Colonic mucosa (tissue), 4 donors: ENCODE measurements around the gene HELZ. TPM values are rescaled to one million over a fixed set of nuclear protein-coding genes. Genes with fewer than 3 reads are reported as not detected.
"Not testable (repeated sequence)": the region's sequence is repeated elsewhere in the genome, so short reads cannot be mapped to it uniquely, and the experiment has no call there.

ENCODE experiments used
- DNase-seq: peaks from one replicate; pipeline ENCODE4 v3.0.0-alpha.2; 2020
- H3K27ac ChIP-seq: fragments of 200-600 bp; one replicate; pipeline ENCODE4 v1.8.0; 2021
- H3K27me3 ChIP-seq: fragments of 200-600 bp; one replicate; pipeline ENCODE4 v1.8.0; 2021
- H3K36me3 ChIP-seq: fragments of 200-600 bp; one replicate; pipeline ENCODE4 v1.8.0; 2021
- H3K4me1 ChIP-seq: fragments of 200-600 bp; one replicate; pipeline ENCODE4 v1.8.0; 2021; ENCODE audit warnings: mild to moderate bottlenecking
- H3K4me3 ChIP-seq: fragments of 200-600 bp; one replicate; pipeline ENCODE4 v1.8.0; 2021
- H3K9ac ChIP-seq, 2 donors: one replicate each; pipeline ENCODE4 v1.7.0; 2013; ENCODE audit warnings: control low read depth in 2 of 2, low read depth in 2 of 2, low read length in 2 of 2
- H3K9me3 ChIP-seq: fragments of 200-600 bp; one replicate; pipeline ENCODE4 v1.8.0; 2021
- CTCF ChIP-seq: fragments of 200-600 bp; IDR thresholded peaks from one replicate; pipeline ENCODE4 v1.8.0; 2022; ENCODE audit warnings: antibody characterized with exemption, mild to moderate bottlenecking
- intact Hi-C: fragments of 100-400 bp; cut with DNase I; formaldehyde crosslinking; loops from one replicate; pipeline ENCODE4 v1.14.1; 2022
- total RNA-seq, 2 donors: library from RNA; stranded (reverse); fragmentation: NEBNext Ultra II Directional in 1 of 2; extraction: Animal tissue kit (Norgen Biotek cat#: 25700) in 1 of 2; gene quantifications; one replicate each; pipeline ENCODE4 v1.2.1, GENCODE V29; 2021
- donor health status: healthy.
- donor health status: DM: no; HTN: no; CAD: no.
- donor health status: DM: no; HTN: no; CAD: no.

The HELZ gene
- total RNA-seq, 2 donors from 2014 or later, result 38.6 to 55.9 TPM

GRCh38 chr17:67041941-67042899, 202.8 kb downstream of the HELZ start:
- no peak overlapping the region for H3K27ac ChIP-seq
- no peaks in the 10 kb centered on the region for H3K36me3 ChIP-seq
- no peaks in the 10 kb centered on the region for H3K4me1 ChIP-seq
- H3K4me3 ChIP-seq, result no peak overlapping the region
- H3K9ac ChIP-seq, result no peak overlapping the region
- no peak for TF ChIP-seq CTCF
- no peaks in the 10 kb centered on the region for H3K27me3 ChIP-seq
- H3K9me3 ChIP-seq, result no peaks in the 10 kb centered on the region
- intact Hi-C loops, result no loop called here
- DNase-seq, result no peak

GRCh38 chr17:67041531-67041930, 203.5 kb downstream of the HELZ start:
- TF ChIP-seq CTCF, result no peak
- Histone ChIP-seq H3K4me1 (no peaks in the 10 kb centered on the region), H3K9me3 (no peaks in the 10 kb centered on the region), H3K4me3 (no peak overlapping the region), H3K27ac (no peak overlapping the region), H3K9ac (no peak overlapping the region), H3K27me3 (no peaks in the 10 kb centered on the region), H3K36me3 (no peaks in the 10 kb centered on the region)
- DNase-seq, result no peak
- intact Hi-C loops, result no loop called here

DNA sequence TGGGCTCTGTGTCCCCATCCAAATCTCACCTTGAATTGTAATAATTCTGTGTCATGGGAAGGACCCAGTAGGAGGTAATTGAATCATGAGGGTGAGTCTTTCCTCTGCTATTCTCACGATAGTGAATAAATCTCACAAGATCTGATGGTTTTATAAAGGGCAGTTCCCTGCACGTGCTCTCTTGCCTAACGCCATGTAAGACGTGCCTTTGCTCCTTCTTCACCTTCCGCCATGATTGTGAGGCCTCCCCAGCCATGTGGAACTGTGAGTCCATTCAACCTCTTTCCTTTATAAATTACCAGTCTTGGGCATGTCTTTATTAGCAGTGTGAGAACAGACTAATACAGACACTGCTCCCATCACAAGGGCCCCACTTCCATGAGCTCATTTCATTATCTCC, 203.9 kb downstream of the HELZ start:
- DNase-seq, H3K27me3 ChIP-seq, H3K9ac ChIP-seq, H3K9me3 ChIP-seq, H3K36me3 ChIP-seq, intact Hi-C loops, H3K4me1 ChIP-seq, H3K4me3 ChIP-seq, H3K27ac ChIP-seq: not testable (repeated sequence)

GRCh38 chr17:67040652-67041051, 204.3 kb downstream of the HELZ start:
- no peak for DNase-seq
- Histone ChIP-seq H3K27ac (no peak overlapping the region), H3K4me3 (no peak overlapping the region), H3K9me3 (no peaks in the 10 kb centered on the region), H3K4me1 (no peaks in the 10 kb centered on the region), H3K36me3 (no peaks in the 10 kb centered on the region), H3K27me3 (no peaks in the 10 kb centered on the region), H3K9ac (no peak overlapping the region)
- no peak for TF ChIP-seq CTCF
- intact Hi-C loops, result no loop called here

- Histone ChIP-seq H3K27ac (no peak overlapping the region), H3K27me3 (no peaks in the 10 kb centered on the region), H3K36me3 (no peaks in the 10 kb centered on the region), H3K4me1 (no peaks in the 10 kb centered on the region), H3K9me3 (no peaks in the 10 kb centered on the region), H3K9ac (no peak overlapping the region), H3K4me3 (no peak overlapping the region)
- no peak for DNase-seq
- TF ChIP-seq CTCF, result no peak
- intact Hi-C loops, result no loop called here
These were observed 206.1 kb downstream of the HELZ start for GRCh38 chr17:67038861-67039365.
